ENCODE data around the gene GALP. TPM values are rescaled to one million over a fixed set of nuclear protein-coding genes. Genes with fewer than 3 reads are reported as not detected.

Gene GALP
- total RNA-seq, 2 donors from 2014 or later: not detected

- DNase-seq: no peak
- intact Hi-C loops (cut with DNase I): no loop called here
- ATAC-seq: no peak
These were observed 46.0 kb downstream of the GALP start for GRCh38 chr19:56221851-56222250.

GRCh38 chr19:56222901-56223300 lies 47.1 kb downstream of the GALP start:
- DNase-seq (no peak), ATAC-seq (no peak)
- intact Hi-C loops (cut with DNase I): no loop called here

- intact Hi-C loops (cut with DNase I): no loop called here
- ATAC-seq (no peak), DNase-seq (no peak)
These were observed 47.7 kb downstream of the GALP start for GRCh38 chr19:56223481-56223880.

Other genes with a start within 250 kb of the GALP start
- gene NLRP13, start 243.7 kb upstream of the GALP start, total RNA-seq: not detected
- gene NLRP8, start 228.2 kb upstream of the GALP start, total RNA-seq: not detected
- gene NLRP5, start 189.2 kb upstream of the GALP start, total RNA-seq: not detected
- 10 to 100 TPM; 27.5 to 37.9 TPM for gene ZNF787, start 54.7 kb upstream of the GALP start, total RNA-seq
- gene ZNF444, start 34.7 kb upstream of the GALP start, total RNA-seq: 10 to 100 TPM; 18.3 to 20.8 TPM
- not detected for gene ZSCAN5B, start 21.8 kb downstream of the GALP start, total RNA-seq
- not detected for gene ZSCAN5C, start 26.3 kb downstream of the GALP start, total RNA-seq
- gene EDDM13, start 96.7 kb downstream of the GALP start, total RNA-seq: not detected
- 10 to 100 TPM; 16.4 to 18.4 TPM for gene ZSCAN5A, start 138.8 kb downstream of the GALP start, total RNA-seq
- 1 to 10 TPM; 4.0 to 4.4 TPM for gene ZNF582, start 217.5 kb downstream of the GALP start, total RNA-seq
- gene ZNF583, start 228.3 kb downstream of the GALP start, total RNA-seq: 1 to 10 TPM; 5.0 to 6.2 TPM

Data from left cardiac atrium (tissue), 4 donors.